ENCODE data around the gene CERKL. TPM values are rescaled to one million over a fixed set of nuclear protein-coding genes. Genes with fewer than 3 reads are reported as not detected.

The CERKL gene
- total RNA-seq, 2 donors from 2014 or later = 0.52 to 0.66 TPM

GRCh38 chr2:181607629-181608590 lies 49.0 kb downstream of the CERKL start:
- WGBS, 2 donors = 67 to 80% methylated on average over 4 of the region's 4 CpGs
- no peak overlapping the region for H3K27ac ChIP-seq
- ATAC-seq (no peak), DNase-seq (no peak)
- H3K4me3 ChIP-seq = no peak overlapping the region
- no peaks in the 10 kb centered on the region for H3K4me1 ChIP-seq
- intact Hi-C loops (cut with DNase I) = no loop called here
- H3K9me3 ChIP-seq = no peaks in the 10 kb centered on the region
- no peaks in the 10 kb centered on the region for H3K36me3 ChIP-seq (replicated peaks in 1 of 2; ENCODE audit: insufficient read depth in 1 of 2, low read depth in 2 of 2)
- no peak for TF ChIP-seq POLR2A (IDR thresholded peaks at IDR 0.05)
- TF ChIP-seq, protein P1, sequence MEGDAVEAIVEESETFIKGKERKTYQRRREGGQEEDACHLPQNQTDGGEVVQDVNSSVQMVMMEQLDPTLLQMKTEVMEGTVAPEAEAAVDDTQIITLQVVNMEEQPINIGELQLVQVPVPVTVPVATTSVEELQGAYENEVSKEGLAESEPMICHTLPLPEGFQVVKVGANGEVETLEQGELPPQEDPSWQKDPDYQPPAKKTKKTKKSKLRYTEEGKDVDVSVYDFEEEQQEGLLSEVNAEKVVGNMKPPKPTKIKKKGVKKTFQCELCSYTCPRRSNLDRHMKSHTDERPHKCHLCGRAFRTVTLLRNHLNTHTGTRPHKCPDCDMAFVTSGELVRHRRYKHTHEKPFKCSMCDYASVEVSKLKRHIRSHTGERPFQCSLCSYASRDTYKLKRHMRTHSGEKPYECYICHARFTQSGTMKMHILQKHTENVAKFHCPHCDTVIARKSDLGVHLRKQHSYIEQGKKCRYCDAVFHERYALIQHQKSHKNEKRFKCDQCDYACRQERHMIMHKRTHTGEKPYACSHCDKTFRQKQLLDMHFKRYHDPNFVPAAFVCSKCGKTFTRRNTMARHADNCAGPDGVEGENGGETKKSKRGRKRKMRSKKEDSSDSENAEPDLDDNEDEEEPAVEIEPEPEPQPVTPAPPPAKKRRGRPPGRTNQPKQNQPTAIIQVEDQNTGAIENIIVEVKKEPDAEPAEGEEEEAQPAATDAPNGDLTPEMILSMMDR (IDR thresholded peaks at IDR 0.05) = no peak
- no peaks in the 10 kb centered on the region for H3K27me3 ChIP-seq

- Histone ChIP-seq H3K9me3 (no peaks in the 10 kb centered on the region), H3K4me1 (no peaks in the 10 kb centered on the region), H3K4me3 (no peak overlapping the region), H3K27me3 (no peaks in the 10 kb centered on the region), H3K36me3 (replicated peaks in 1 of 2; ENCODE audit: insufficient read depth in 1 of 2, low read depth in 2 of 2) (no peaks in the 10 kb centered on the region), H3K27ac (no peak overlapping the region)
- TF ChIP-seq, protein P1 (IDR thresholded peaks at IDR 0.05) = no peak
- TF ChIP-seq POLR2A (IDR thresholded peaks at IDR 0.05) = no peak
- WGBS, 2 donors = 70 to 90% methylated on average over 2 of the region's 3 CpGs
- no peak for DNase-seq
- intact Hi-C loops (cut with DNase I) = no loop called here
- ATAC-seq = no peak
Measured at GRCh38 chr2:181605889-181606837, 50.7 kb downstream of the CERKL start.

GRCh38 chr2:181602017-181602416 lies 54.9 kb downstream of the CERKL start:
- H3K9me3 ChIP-seq = no peaks in the 10 kb centered on the region
- TF ChIP-seq POLR2A (IDR thresholded peaks at IDR 0.05) = no peak
- TF ChIP-seq, protein P1 (IDR thresholded peaks at IDR 0.05) = no peak
- H3K4me3 ChIP-seq = no peak overlapping the region
- no peaks in the 10 kb centered on the region for H3K4me1 ChIP-seq
- no peak for ATAC-seq
- intact Hi-C loops (cut with DNase I) = no loop called here
- DNase-seq = no peak
- H3K27ac ChIP-seq = no peak overlapping the region
- H3K27me3 ChIP-seq = no peaks in the 10 kb centered on the region
- no peaks in the 10 kb centered on the region for H3K36me3 ChIP-seq (replicated peaks in 1 of 2; ENCODE audit: insufficient read depth in 1 of 2, low read depth in 2 of 2)
- 90 to 100% methylated on average over 1 of the region's 1 CpG for WGBS, 2 donors

GRCh38 chr2:181596556-181596955 lies 60.3 kb downstream of the CERKL start:
- Histone ChIP-seq H3K27ac (no peak overlapping the region), H3K27me3 (no peaks in the 10 kb centered on the region), H3K4me1 (no peaks in the 10 kb centered on the region), H3K4me3 (no peak overlapping the region), H3K9me3 (no peaks in the 10 kb centered on the region), H3K36me3 (replicated peaks in 1 of 2; ENCODE audit: insufficient read depth in 1 of 2, low read depth in 2 of 2) (no peaks in the 10 kb centered on the region)
- WGBS, 2 donors = 79 to 84% methylated on average over 1 of the region's 1 CpG
- no peak for ATAC-seq
- TF ChIP-seq, protein P1 (IDR thresholded peaks at IDR 0.05) = no peak
- TF ChIP-seq POLR2A (IDR thresholded peaks at IDR 0.05) = no peak
- no peak for DNase-seq
- intact Hi-C loops (cut with DNase I) = no loop called here
